Trophoblast cell (in vitro differentiated cells and primary cell): Measurements from ENCODE around the gene GLYATL1.
A peak's percentile ranks its signal among the peaks of the same experiment; 100 is the strongest.

Experiments
- DNase-seq, 2 donors: peaks; one replicate each; pipeline ENCODE4 v3.0.0-alpha.2; 2016
- H2AFZ ChIP-seq: 2 replicates; pipeline ENCODE4 v1.6.1; 2013; ENCODE audit warnings: low read length, moderate library complexity, mild to moderate bottlenecking; ENCODE audit not compliant: insufficient read depth, poor library complexity
- H2AK5ac ChIP-seq: 2 replicates; pipeline ENCODE4 v1.6.1; 2013; ENCODE audit warnings: mild to moderate bottlenecking, low read length
- H2BK120ac ChIP-seq: 2 replicates; pipeline ENCODE4 v1.6.1; 2013; ENCODE audit warnings: low read length, mild to moderate bottlenecking, moderate library complexity; ENCODE audit not compliant: insufficient read depth, poor library complexity
- H2BK12ac ChIP-seq: 2 replicates; pipeline ENCODE4 v1.6.1; 2013; ENCODE audit warnings: mild to moderate bottlenecking, low read length, moderate library complexity
- H2BK5ac ChIP-seq: 2 replicates; pipeline ENCODE4 v1.6.1; 2013; ENCODE audit warnings: low read length, low read depth, moderate library complexity, mild to moderate bottlenecking; ENCODE audit not compliant: poor library complexity
- H3K14ac ChIP-seq: 2 replicates; pipeline ENCODE4 v1.6.1; 2013; ENCODE audit warnings: mild to moderate bottlenecking, low read length
- H3K18ac ChIP-seq: 2 replicates; pipeline ENCODE4 v1.6.1; 2013; ENCODE audit warnings: mild to moderate bottlenecking, low read length
- H3K23ac ChIP-seq: 2 replicates; pipeline ENCODE4 v1.6.1; 2013; ENCODE audit warnings: low read length
- H3K27ac ChIP-seq: 2 replicates; pipeline ENCODE4 v1.5.1; 2013; ENCODE audit warnings: low read depth, mild to moderate bottlenecking, inconsistent platforms, low read length, moderate library complexity
- H3K27me3 ChIP-seq: 2 replicates; pipeline ENCODE4 v1.6.1; 2013; ENCODE audit warnings: inconsistent platforms, mild to moderate bottlenecking, low read length, moderate library complexity; ENCODE audit not compliant: insufficient read depth
- H3K36me3 ChIP-seq, 2 experiments: 1 replicate in 1 of 2; 2 replicates in 1 of 2; pipeline ENCODE4 v1.6.1; 2013; ENCODE audit warnings: low read length in 2 of 2, mild to moderate bottlenecking in 2 of 2, moderate library complexity in 1 of 2; ENCODE audit not compliant: insufficient read depth in 2 of 2, control insufficient read depth in 1 of 2
- H3K4ac ChIP-seq: 2 replicates; pipeline ENCODE4 v1.6.1; 2013; ENCODE audit warnings: low read depth, mild to moderate bottlenecking, low read length, moderate library complexity
- H3K4me1 ChIP-seq, 2 experiments: 1 replicate in 1 of 2; 2 replicates in 1 of 2; pipeline ENCODE4 v1.6.1; 2013; ENCODE audit warnings: low read length in 2 of 2, mild to moderate bottlenecking in 2 of 2, moderate library complexity in 1 of 2; ENCODE audit not compliant: insufficient read depth in 2 of 2, control insufficient read depth in 1 of 2
- H3K4me2 ChIP-seq: 2 replicates; pipeline ENCODE4 v1.6.1; 2013; ENCODE audit warnings: inconsistent platforms, mild to moderate bottlenecking, low read length, moderate library complexity
- H3K4me3 ChIP-seq: 2 replicates; pipeline ENCODE4 v1.5.1; 2013; ENCODE audit warnings: mild to moderate bottlenecking, low read depth, low read length, inconsistent platforms
- H3K79me1 ChIP-seq: one replicate; pipeline ENCODE4 v1.6.1; 2013; ENCODE audit warnings: low read length
- H3K79me2 ChIP-seq: 2 replicates; pipeline ENCODE4 v1.6.1; 2013; ENCODE audit warnings: low read length, mild to moderate bottlenecking; ENCODE audit not compliant: control insufficient read depth, insufficient read depth, poor library complexity
- H3K9ac ChIP-seq: 2 replicates; pipeline ENCODE4 v1.6.1; 2013; ENCODE audit warnings: mild to moderate bottlenecking, low read length
- H3K9me3 ChIP-seq: 2 replicates; pipeline ENCODE4 v1.6.1; 2013; ENCODE audit warnings: low read depth, mild to moderate bottlenecking, control low read depth, inconsistent platforms, low read length; ENCODE audit not compliant: insufficient read depth
- H4K12ac ChIP-seq: 2 replicates; pipeline ENCODE4 v1.6.1; 2013; ENCODE audit warnings: low read depth, mild to moderate bottlenecking, low read length, moderate library complexity
- H4K8ac ChIP-seq: 2 replicates; pipeline ENCODE4 v1.6.1; 2013; ENCODE audit warnings: low read depth, mild to moderate bottlenecking, low read length, moderate library complexity
- H4K91ac ChIP-seq: one replicate; pipeline ENCODE4 v1.6.1; 2013; ENCODE audit warnings: low read depth, mild to moderate bottlenecking, low read length, moderate library complexity
- whole genome bisulfite sequencing: extraction: QIAGEN DNeasy Blood & Tissue Kit; methylation state at CpG from one replicate; pipeline ENCODE4 v1.1.7; 2013; ENCODE audit warnings: missing lambda C conversion rate; ENCODE audit not compliant: insufficient read length, insufficient coverage; ENCODE audit errors: extremely low coverage; 5-methylcytosine and 5-hydroxymethylcytosine counted together

Gene GLYATL1

DNA sequence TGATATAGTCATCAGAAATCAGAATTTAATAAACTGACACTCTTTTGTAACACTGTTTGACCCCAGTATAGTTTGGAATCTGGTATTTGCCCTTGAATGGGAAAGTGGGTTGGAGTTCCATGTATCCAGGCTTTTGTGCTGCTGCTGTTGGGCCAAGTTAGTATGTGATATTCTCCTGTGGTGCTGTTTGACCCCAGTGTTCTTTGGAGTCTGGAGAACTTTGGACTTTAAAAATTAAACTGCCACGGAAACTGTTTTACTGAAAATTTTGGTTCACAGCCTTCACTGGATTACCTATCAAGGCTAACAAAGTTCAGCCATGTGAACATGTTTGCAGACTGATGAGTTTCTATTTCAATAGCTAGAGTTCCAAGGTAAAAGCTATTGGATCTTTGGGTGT lies 740 bp downstream of the GLYATL1 start:
- no CpG with 5 or more reads among the region's 1 CpG for WGBS
- Histone ChIP-seq H2BK12ac (no peak overlapping the region), H3K4me3 (no peak overlapping the region), H3K27me3 (no peaks in the 10 kb centered on the region), H2AFZ (no peak overlapping the region), H3K4me1 (no peaks in the 10 kb centered on the region), H2BK5ac (no peak overlapping the region), H3K14ac (no peak overlapping the region), H4K8ac (no peak overlapping the region), H4K91ac (no peak overlapping the region), H3K18ac (no peak overlapping the region), H3K79me1 (no peaks in the 10 kb centered on the region), H3K79me2 (no peaks in the 10 kb centered on the region), H3K27ac (no peak overlapping the region), H3K9ac (no peak overlapping the region), H3K23ac (no peak overlapping the region), H3K9me3 (no peaks in the 10 kb centered on the region), H3K4ac (no peak overlapping the region), H3K36me3 (no peaks in the 10 kb centered on the region), H4K12ac (no peak overlapping the region), H2BK120ac (no peak overlapping the region), H3K4me2 (no peak overlapping the region), H2AK5ac (no peak overlapping the region)
- no peak for DNase-seq

- no peak overlapping the region for H3K14ac ChIP-seq
- no peaks in the 10 kb centered on the region for H3K36me3 ChIP-seq
- no peaks in the 10 kb centered on the region for H3K9me3 ChIP-seq
- H3K79me1 ChIP-seq: no peaks in the 10 kb centered on the region
- no peaks in the 10 kb centered on the region for H3K4me1 ChIP-seq
- H3K27ac ChIP-seq: no peak overlapping the region
- no peak overlapping the region for H2BK120ac ChIP-seq
- H3K23ac ChIP-seq: no peak overlapping the region
- H3K9ac ChIP-seq: no peak overlapping the region
- no peak overlapping the region for H4K91ac ChIP-seq
- H2BK5ac ChIP-seq: no peak overlapping the region
- WGBS: no CpG with 5 or more reads among the region's 1 CpG
- no peak overlapping the region for H2BK12ac ChIP-seq
- H3K4me3 ChIP-seq: no peak overlapping the region
- no peaks in the 10 kb centered on the region for H3K79me2 ChIP-seq
- DNase-seq: no peak
- H3K18ac ChIP-seq: no peak overlapping the region
- H3K4me2 ChIP-seq: no peak overlapping the region
- H3K27me3 ChIP-seq: no peaks in the 10 kb centered on the region
- no peak overlapping the region for H2AFZ ChIP-seq
- H2AK5ac ChIP-seq: no peak overlapping the region
- H3K4ac ChIP-seq: no peak overlapping the region
- no peak overlapping the region for H4K12ac ChIP-seq
- no peak overlapping the region for H4K8ac ChIP-seq
Observed at GRCh38 chr11:58941838-58942237, 2.5 kb downstream of the GLYATL1 start.

DNA sequence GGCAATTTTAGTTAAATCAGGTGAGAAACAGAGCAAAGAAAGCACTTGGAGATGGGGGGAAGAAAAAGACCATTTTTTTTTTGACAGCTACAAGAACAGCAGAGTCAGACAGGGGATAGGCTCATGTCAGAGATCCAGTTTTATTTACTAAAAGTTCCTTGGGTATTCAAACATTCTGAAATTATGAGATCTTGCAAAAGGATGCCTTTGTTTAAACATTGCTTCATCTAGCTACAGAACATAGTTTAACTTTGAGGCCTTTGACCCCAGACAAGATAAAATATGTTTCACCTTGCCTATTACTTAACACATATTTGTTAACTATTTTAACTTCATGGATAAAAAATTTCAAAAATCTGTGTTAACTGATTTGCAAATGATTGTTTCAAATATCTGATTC lies 6.4 kb downstream of the GLYATL1 start:
- Histone ChIP-seq H3K9me3 (no peaks in the 10 kb centered on the region), H3K23ac (no peak overlapping the region)

GRCh38 chr11:58949184-58949583 lies 9.9 kb downstream of the GLYATL1 start:
- H3K36me3 ChIP-seq: no peaks in the 10 kb centered on the region
- H3K14ac ChIP-seq: no peak overlapping the region
- no peaks in the 10 kb centered on the region for H3K27me3 ChIP-seq
- no peak overlapping the region for H4K12ac ChIP-seq
- no peak overlapping the region for H2BK120ac ChIP-seq
- no peak overlapping the region for H3K23ac ChIP-seq
- H3K9ac ChIP-seq: no peak overlapping the region
- H3K4me3 ChIP-seq: no peak overlapping the region
- no peak overlapping the region for H3K18ac ChIP-seq
- no peak overlapping the region for H3K27ac ChIP-seq
- H2BK5ac ChIP-seq: no peak overlapping the region
- H2BK12ac ChIP-seq: no peak overlapping the region
- no peaks in the 10 kb centered on the region for H3K4me1 ChIP-seq
- no peak overlapping the region for H2AFZ ChIP-seq
- no CpG with 5 or more reads among the region's 3 CpGs for WGBS
- no peaks in the 10 kb centered on the region for H3K79me1 ChIP-seq
- no peak overlapping the region for H4K8ac ChIP-seq
- no peak for DNase-seq
- no peak overlapping the region for H3K4ac ChIP-seq
- no peaks in the 10 kb centered on the region for H3K9me3 ChIP-seq
- no peaks in the 10 kb centered on the region for H3K79me2 ChIP-seq
- no peak overlapping the region for H2AK5ac ChIP-seq
- H3K4me2 ChIP-seq: no peak overlapping the region
- H4K91ac ChIP-seq: no peak overlapping the region

More for the DNA sequence above, 6.4 kb downstream of the GLYATL1 start:
- Histone ChIP-seq H4K12ac (no peak overlapping the region), H4K91ac (no peak overlapping the region), H3K27ac (no peak overlapping the region), H2BK120ac (no peak overlapping the region), H3K4me3 (no peak overlapping the region), H3K79me2 (no peaks in the 10 kb centered on the region), H3K18ac (no peak overlapping the region), H2BK5ac (no peak overlapping the region), H3K27me3 (no peaks in the 10 kb centered on the region), H2AK5ac (no peak overlapping the region), H2BK12ac (no peak overlapping the region), H3K36me3 (no peaks in the 10 kb centered on the region), H3K9ac (no peak overlapping the region), H3K4me2 (no peak overlapping the region), H2AFZ (no peak overlapping the region), H3K14ac (no peak overlapping the region), H3K4ac (no peak overlapping the region), H3K4me1 (no peaks in the 10 kb centered on the region), H3K79me1 (no peaks in the 10 kb centered on the region), H4K8ac (no peak overlapping the region)
- DNase-seq: peak in 1 of 2 donors; percentile 11
